Neural cell (in vitro differentiated cells): ENCODE data around the gene MCC. TPM values are rescaled to one million over a fixed set of nuclear protein-coding genes. Genes with fewer than 3 reads are reported as not detected.

ENCODE experiments used
- H2AFZ ChIP-seq: fragments of 200-600, 300-800 bp; sonication (generic), shearing (Covaris generic); 2 replicates; pipeline ENCODE4 v1.6.0; 2014; ENCODE audit warnings: low read depth, mild to moderate bottlenecking, antibody characterized with exemption, low read length, moderate library complexity
- H3F3A ChIP-seq: fragments of 200-600 bp; shearing (Covaris generic); 2 replicates; pipeline ENCODE4 v1.6.1; 2016; ENCODE audit warnings: mild to moderate bottlenecking, moderate library complexity, mixed read lengths, antibody characterized with exemption, low read length; ENCODE audit not compliant: insufficient read depth, poor library complexity, severe bottlenecking
- H3K27ac ChIP-seq: fragments of 200-600, 300-800 bp; sonication (generic), shearing (Covaris generic); 2 replicates; pipeline ENCODE4 v1.5.1; 2014; ENCODE audit warnings: mild to moderate bottlenecking, low read length, moderate library complexity
- H3K27me3 ChIP-seq: fragments of 300-800, 200-600 bp; sonication (generic), shearing (Covaris generic); 2 replicates; pipeline ENCODE4 v1.6.0; 2014; ENCODE audit warnings: mild to moderate bottlenecking, low read depth, low read length, moderate library complexity; ENCODE audit not compliant: insufficient read depth
- H3K36me3 ChIP-seq: fragments of 300-800, 200-600 bp; sonication (generic), shearing (Covaris generic); 2 replicates; pipeline ENCODE4 v1.5.1; 2014; ENCODE audit warnings: mild to moderate bottlenecking, antibody characterized with exemption, low read length, moderate library complexity; ENCODE audit not compliant: insufficient read depth
- H3K4me2 ChIP-seq: fragments of 300-800, 200-600 bp; sonication (generic), shearing (Covaris generic); 2 replicates; pipeline ENCODE4 v1.6.0; 2014; ENCODE audit warnings: mild to moderate bottlenecking, low read length
- H3K4me3 ChIP-seq: fragments of 300-800, 200-600 bp; sonication (generic), shearing (Covaris generic); 2 replicates; pipeline ENCODE4 v1.5.1; 2014; ENCODE audit warnings: mild to moderate bottlenecking, low read length, moderate library complexity
- H3K79me2 ChIP-seq: fragments of 200-600 bp; shearing (Covaris generic); replicated peaks from 2 replicates; pipeline ENCODE4 v1.6.0; 2014; ENCODE audit warnings: mild to moderate bottlenecking, low read length, moderate library complexity; ENCODE audit not compliant: insufficient read depth
- H3K9ac ChIP-seq: fragments of 300-800, 200-600 bp; sonication (generic), shearing (Covaris generic); 2 replicates; pipeline ENCODE4 v1.6.1; 2016; ENCODE audit warnings: mild to moderate bottlenecking, low read length, mixed read lengths
- H3K9me2 ChIP-seq: fragments of 200-600 bp; shearing (Covaris generic); 2 replicates; pipeline ENCODE4 v1.6.1; 2016; ENCODE audit warnings: mild to moderate bottlenecking, low read length, mixed read lengths; ENCODE audit not compliant: insufficient read depth
- H3K9me3 ChIP-seq: fragments of 200-600, 300-800 bp; sonication (generic), shearing (Covaris generic); 2 replicates; pipeline ENCODE4 v1.6.1; 2016; ENCODE audit warnings: mild to moderate bottlenecking, mixed run types, low read length, moderate library complexity, mixed read lengths
- H4K20me1 ChIP-seq: fragments of 200-600 bp; shearing (Covaris generic); 2 replicates; pipeline ENCODE4 v1.6.1; 2016; ENCODE audit warnings: mild to moderate bottlenecking, mixed run types; ENCODE audit not compliant: insufficient read depth
- CTCF ChIP-seq: fragments of 450-650 bp; IDR thresholded peaks from 2 replicates; pipeline ENCODE4 v1.5.1; 2014; ENCODE audit warnings: antibody characterized with exemption, mild to moderate bottlenecking, moderate library complexity; ENCODE audit not compliant: poor library complexity, severe bottlenecking
- EP300 ChIP-seq: fragments of 450-650 bp; conservative IDR thresholded peaks from 2 replicates; pipeline ENCODE4 v1.6.1; 2014; ENCODE audit warnings: antibody characterized with exemption, mild to moderate bottlenecking, moderate library complexity; ENCODE audit not compliant: poor library complexity, severe bottlenecking
- EZH2 ChIP-seq: fragments of 200-600, 300-800 bp; shearing (Covaris generic), sonication (generic); IDR thresholded peaks from 2 replicates; pipeline ENCODE4 v1.6.1; 2014; ENCODE audit warnings: antibody characterized with exemption, low read length, borderline replicate concordance, mild to moderate bottlenecking; ENCODE audit not compliant: insufficient read depth, poor library complexity, severe bottlenecking
- POLR2AphosphoS5 ChIP-seq: IDR thresholded peaks from 2 replicates; pipeline ENCODE4 v1.6.1; 2012
- RAD21 ChIP-seq: fragments of 450-650 bp; conservative IDR thresholded peaks from 2 replicates; pipeline ENCODE4 v1.6.1; 2014; ENCODE audit warnings: antibody characterized with exemption, mild to moderate bottlenecking, moderate library complexity
- SMC3 ChIP-seq: fragments of 450-650 bp; conservative IDR thresholded peaks from 2 replicates; pipeline ENCODE4 v1.6.1; 2014; ENCODE audit warnings: antibody characterized with exemption, mild to moderate bottlenecking, moderate library complexity; ENCODE audit not compliant: poor library complexity
- TAF1 ChIP-seq: IDR thresholded peaks from 2 replicates; pipeline ENCODE4 v1.6.1; 2012; ENCODE audit warnings: low read depth
- polyA plus RNA-seq: library from polyadenylated mRNA; depleted of rRNA; stranded (reverse); fragments of >200 nt; gene quantifications from 2 replicates; pipeline ENCODE4 v1.2.3, GENCODE V29; 2014

Gene MCC
- polyA plus RNA-seq, 1 donor from 2014 or later: 2.2 TPM

GRCh38 chr5:113524927-113525326 is 36.7 kb upstream of the MCC start:
- peaks cover 28% of the 10 kb centered on the region for H3K79me2 ChIP-seq
- no peak overlapping the region for H3K4me3 ChIP-seq
- H3K27ac ChIP-seq: no peak overlapping the region
- no peaks in the 10 kb centered on the region for H3K9me3 ChIP-seq
- TF ChIP-seq RAD21: no peak
- no peaks in the 10 kb centered on the region for H3K27me3 ChIP-seq
- no peak overlapping the region for H2AFZ ChIP-seq
- no peak overlapping the region for H3K9ac ChIP-seq
- H3K4me2 ChIP-seq: no peak overlapping the region
- H3F3A ChIP-seq: no peaks in the 10 kb centered on the region
- H4K20me1 ChIP-seq: no peaks in the 10 kb centered on the region
- H3K9me2 ChIP-seq: no peaks in the 10 kb centered on the region
- H3K36me3 ChIP-seq: no peaks in the 10 kb centered on the region

GRCh38 chr5:113523168-113523567 is 34.9 kb upstream of the MCC start:
- Histone ChIP-seq H2AFZ (no peak overlapping the region), H3F3A (no peaks in the 10 kb centered on the region), H3K4me2 (no peak overlapping the region), H3K9ac (no peak overlapping the region), H4K20me1 (no peaks in the 10 kb centered on the region), H3K4me3 (no peak overlapping the region), H3K79me2 (peaks cover 35% of the 10 kb centered on the region), H3K27me3 (no peaks in the 10 kb centered on the region), H3K27ac (no peak overlapping the region), H3K9me3 (no peaks in the 10 kb centered on the region), H3K9me2 (no peaks in the 10 kb centered on the region), H3K36me3 (no peaks in the 10 kb centered on the region)
- no peak for TF ChIP-seq CTCF
- no peak for TF ChIP-seq EP300
- TF ChIP-seq POLR2AphosphoS5: no peak
- TF ChIP-seq SMC3: no peak
- TF ChIP-seq EZH2: no peak

- Histone ChIP-seq H3K36me3 (peaks cover 5% of the 10 kb centered on the region), H4K20me1 (no peaks in the 10 kb centered on the region), H2AFZ (no peak overlapping the region), H3K4me2 (no peak overlapping the region), H3F3A (no peaks in the 10 kb centered on the region), H3K9me3 (no peaks in the 10 kb centered on the region), H3K9ac (no peak overlapping the region), H3K27ac (no peak overlapping the region), H3K4me3 (no peak overlapping the region), H3K27me3 (no peaks in the 10 kb centered on the region), H3K9me2 (no peaks in the 10 kb centered on the region), H3K79me2 (peaks cover 50% of the 10 kb centered on the region)
- TF ChIP-seq TAF1 (no peak), CTCF (no peak), EZH2 (no peak)
These were observed 32.6 kb upstream of the MCC start for GRCh38 chr5:113520899-113521298.
